K562 (cell line): ENCODE results near the gene UNKL.

Source experiments
- CHD2 ChIP-seq: IDR thresholded peaks from 2 replicates; pipeline ENCODE4 v1.6.1; 2011; ENCODE audit warnings: low read depth, low read length
- CXXC5 ChIP-seq: fragments of 250-450 bp; sonication (Bioruptor Pico); IDR thresholded peaks from 2 replicates; pipeline ENCODE4 v1.8.0; 2022; ENCODE audit warnings: inconsistent platforms, mild to moderate bottlenecking, moderate library complexity
- LARP7 ChIP-seq: fragments of 450-650 bp; IDR thresholded peaks from 2 replicates; pipeline ENCODE4 v1.6.1; 2016
- PRDM10 ChIP-seq: fragments of 450-650 bp; IDR thresholded peaks from 2 replicates; pipeline ENCODE4 v1.6.1; 2018; ENCODE audit not compliant: partially characterized antibody
- TSHZ1 ChIP-seq: fragments of 250-450 bp; sonication (Bioruptor Pico); IDR thresholded peaks from 2 replicates; pipeline ENCODE4 v1.4.0; 2020; ENCODE audit warnings: mild to moderate bottlenecking, moderate library complexity
- ZNF274 ChIP-seq: IDR thresholded peaks from 2 replicates; pipeline ENCODE4 v1.6.1; 2011; ENCODE audit warnings: low read depth, mild to moderate bottlenecking, low read length, moderate library complexity, borderline replicate concordance

DNA sequence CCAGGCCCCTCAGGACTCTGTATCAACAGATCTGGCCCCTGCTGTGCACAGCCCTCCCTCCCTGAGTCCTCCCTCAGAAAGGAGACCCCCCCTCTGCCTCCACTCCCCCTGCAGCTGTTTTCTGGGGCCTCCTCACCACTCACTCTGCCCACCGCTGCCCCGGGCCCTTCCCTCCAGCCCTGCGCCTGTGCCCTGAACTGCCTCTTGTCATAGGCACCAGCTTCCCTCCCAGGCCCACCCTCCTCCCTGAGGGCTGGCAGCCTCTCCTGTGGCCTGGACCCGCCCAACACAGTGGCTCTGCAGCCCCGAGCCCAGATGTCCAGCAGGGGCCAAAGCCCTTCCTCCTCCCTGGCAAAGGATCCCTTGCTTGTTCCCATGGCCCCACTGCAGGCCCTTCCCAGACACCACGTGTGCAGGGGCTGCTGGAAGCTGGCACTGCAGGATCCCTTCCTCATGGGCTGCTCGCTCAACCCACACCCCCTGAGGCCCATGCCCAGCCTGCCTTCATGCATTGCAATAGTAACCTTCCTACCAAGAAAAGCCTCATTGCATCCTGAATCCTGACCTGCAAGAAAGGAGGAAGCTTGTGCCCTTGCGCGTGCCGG, 37.0 kb downstream of the UNKL start:
- TF ChIP-seq TSHZ1 (CRISPR knock-in tag) = no peak
- no peak for TF ChIP-seq CHD2
- no peak for TF ChIP-seq ZNF274
- TF ChIP-seq PRDM10 = no peak
- TF ChIP-seq CXXC5 (CRISPR knock-in tag) = no peak
- no peak for TF ChIP-seq LARP7
